GM20000 (cell line): ENCODE results near the gene NUDT22.

Experiments
- DNase-seq: peaks from one replicate; pipeline ENCODE4 v3.0.0; 2012; ENCODE audit warnings: low spot score
- TF ChIP-seq, protein P1 (sequence below): IDR thresholded peaks from 2 replicates; pipeline ENCODE4 v1.5.1; 2012; ENCODE audit warnings: mild to moderate bottlenecking, control low read depth; ENCODE audit errors: extremely low read depth, missing control alignments

Gene NUDT22

DNA sequence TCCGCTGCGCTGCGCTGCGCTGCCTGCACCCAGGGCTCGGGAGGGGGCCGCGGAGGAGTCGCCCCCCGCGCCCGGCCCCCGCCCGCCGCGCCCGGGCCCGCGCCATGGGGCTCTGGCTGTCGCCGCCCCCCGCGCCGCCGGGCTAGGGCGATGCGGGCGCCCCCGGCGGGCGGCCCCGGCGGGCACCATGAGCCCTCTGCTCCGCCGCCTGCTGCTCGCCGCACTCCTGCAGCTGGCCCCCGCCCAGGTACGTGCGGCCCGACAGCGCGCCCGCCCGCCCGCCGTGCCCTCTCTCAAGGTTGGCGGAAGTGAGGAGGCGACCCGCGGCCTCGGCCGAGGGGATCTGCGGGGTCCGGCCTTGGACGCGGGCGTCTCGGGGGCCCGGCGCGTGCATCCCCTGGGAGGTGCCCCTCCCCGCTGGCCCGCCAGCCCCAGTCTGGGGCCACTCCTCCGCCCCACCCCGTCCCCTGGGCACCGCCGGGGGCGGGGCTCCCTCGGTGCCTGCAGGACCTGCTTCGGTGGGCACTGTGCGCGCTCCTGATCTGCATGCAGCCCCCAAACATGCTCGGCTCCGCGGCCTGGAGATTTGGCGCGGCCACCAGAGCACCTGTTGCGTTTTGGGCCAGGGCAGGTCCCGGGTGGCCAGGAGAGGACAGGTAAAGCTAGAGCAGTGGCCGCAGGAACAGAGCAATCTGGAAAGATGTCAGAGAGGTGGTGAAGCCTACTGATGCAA, 8.7 kb downstream of the NUDT22 start:
- no peak for DNase-seq
- TF ChIP-seq, protein P1, sequence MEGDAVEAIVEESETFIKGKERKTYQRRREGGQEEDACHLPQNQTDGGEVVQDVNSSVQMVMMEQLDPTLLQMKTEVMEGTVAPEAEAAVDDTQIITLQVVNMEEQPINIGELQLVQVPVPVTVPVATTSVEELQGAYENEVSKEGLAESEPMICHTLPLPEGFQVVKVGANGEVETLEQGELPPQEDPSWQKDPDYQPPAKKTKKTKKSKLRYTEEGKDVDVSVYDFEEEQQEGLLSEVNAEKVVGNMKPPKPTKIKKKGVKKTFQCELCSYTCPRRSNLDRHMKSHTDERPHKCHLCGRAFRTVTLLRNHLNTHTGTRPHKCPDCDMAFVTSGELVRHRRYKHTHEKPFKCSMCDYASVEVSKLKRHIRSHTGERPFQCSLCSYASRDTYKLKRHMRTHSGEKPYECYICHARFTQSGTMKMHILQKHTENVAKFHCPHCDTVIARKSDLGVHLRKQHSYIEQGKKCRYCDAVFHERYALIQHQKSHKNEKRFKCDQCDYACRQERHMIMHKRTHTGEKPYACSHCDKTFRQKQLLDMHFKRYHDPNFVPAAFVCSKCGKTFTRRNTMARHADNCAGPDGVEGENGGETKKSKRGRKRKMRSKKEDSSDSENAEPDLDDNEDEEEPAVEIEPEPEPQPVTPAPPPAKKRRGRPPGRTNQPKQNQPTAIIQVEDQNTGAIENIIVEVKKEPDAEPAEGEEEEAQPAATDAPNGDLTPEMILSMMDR: no peak

DNA sequence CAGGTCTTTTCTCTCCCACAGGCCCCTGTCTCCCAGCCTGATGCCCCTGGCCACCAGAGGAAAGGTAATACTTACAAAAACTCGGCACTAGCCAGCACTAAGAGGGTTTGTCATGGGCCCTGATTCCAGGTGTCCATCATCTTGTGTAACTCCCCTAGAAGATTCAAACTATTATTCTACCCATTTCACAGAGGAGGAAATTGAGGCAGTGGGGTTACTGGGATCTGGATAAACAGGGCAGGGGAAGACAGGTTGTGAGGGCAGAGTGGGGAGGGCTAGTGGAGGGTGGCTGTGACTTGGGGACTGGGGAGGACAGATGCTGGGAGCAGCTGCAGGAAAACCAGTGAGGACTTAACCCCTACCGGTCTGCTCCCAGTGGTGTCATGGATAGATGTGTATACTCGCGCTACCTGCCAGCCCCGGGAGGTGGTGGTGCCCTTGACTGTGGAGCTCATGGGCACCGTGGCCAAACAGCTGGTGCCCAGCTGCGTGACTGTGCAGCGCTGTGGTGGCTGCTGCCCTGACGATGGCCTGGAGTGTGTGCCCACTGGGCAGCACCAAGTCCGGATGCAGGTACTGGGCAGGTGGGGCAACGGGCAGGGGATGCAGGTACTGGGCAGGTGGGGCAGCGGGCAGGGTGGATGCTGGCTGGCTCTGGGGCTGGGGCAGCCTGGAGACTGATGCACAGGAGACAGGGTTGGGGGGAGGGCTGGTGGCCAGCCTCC, 9.5 kb downstream of the NUDT22 start:
- TF ChIP-seq, protein P1: no peak

DNA sequence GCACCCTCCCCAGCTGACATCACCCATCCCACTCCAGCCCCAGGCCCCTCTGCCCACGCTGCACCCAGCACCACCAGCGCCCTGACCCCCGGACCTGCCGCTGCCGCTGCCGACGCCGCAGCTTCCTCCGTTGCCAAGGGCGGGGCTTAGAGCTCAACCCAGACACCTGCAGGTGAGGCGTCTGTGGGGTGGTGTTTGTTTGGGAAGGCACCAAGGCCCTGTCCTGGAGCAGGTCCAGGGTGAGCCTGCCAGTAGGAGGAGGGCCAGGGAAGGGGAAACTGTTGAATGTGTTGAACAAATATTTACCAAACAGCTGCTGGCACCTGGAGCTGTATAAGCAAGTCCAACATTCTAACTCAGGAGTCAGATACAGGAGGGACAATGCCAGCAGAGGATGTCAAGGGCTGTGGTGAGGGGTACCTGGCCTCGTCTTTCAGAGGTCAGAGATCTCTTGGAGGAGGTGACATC, 11.4 kb downstream of the NUDT22 start:
- TF ChIP-seq, protein P1: no peak
- no peak for DNase-seq

More for the DNA sequence above, 9.5 kb downstream of the NUDT22 start:
- DNase-seq: no peak

DNA sequence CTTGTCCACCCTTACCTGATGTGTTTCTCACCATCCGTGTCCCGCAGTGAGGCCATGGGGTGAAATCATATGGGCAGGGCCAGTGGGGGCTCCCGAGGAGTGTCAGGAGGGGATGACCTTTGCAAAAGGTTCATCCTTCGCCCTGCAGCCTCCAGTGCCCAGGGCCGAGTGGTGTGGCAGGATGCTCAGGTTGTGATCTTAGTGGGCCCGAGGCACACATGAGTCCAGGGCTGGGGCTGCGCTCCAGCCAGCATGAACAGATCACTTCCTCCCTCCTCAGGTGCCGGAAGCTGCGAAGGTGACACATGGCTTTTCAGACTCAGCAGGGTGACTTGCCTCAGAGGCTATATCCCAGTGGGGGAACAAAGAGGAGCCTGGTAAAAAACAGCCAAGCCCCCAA, 12.0 kb downstream of the NUDT22 start:
- TF ChIP-seq, protein P1: no peak
- DNase-seq: no peak

DNA sequence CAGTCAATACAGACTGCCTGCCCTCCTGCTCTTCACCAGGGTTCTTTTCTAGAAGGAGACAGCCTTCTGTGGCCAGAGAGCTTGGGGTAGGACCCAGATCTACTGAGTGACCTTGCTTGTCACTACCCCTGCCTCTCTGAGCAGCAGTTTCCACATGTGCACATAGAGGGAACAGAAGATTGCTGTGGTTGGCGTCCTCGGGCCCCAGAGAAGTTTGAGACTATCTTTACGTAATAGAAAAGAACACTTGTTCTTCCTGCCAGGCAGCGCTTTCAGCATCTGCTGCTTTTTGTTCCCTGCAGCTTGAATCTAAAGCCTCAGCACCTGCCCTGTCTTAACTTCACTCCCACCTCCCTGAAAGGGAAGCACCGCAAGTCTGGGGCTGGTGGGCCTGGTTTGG, 12.9 kb downstream of the NUDT22 start:
- TF ChIP-seq, protein P1: no peak
- DNase-seq: no peak

DNA sequence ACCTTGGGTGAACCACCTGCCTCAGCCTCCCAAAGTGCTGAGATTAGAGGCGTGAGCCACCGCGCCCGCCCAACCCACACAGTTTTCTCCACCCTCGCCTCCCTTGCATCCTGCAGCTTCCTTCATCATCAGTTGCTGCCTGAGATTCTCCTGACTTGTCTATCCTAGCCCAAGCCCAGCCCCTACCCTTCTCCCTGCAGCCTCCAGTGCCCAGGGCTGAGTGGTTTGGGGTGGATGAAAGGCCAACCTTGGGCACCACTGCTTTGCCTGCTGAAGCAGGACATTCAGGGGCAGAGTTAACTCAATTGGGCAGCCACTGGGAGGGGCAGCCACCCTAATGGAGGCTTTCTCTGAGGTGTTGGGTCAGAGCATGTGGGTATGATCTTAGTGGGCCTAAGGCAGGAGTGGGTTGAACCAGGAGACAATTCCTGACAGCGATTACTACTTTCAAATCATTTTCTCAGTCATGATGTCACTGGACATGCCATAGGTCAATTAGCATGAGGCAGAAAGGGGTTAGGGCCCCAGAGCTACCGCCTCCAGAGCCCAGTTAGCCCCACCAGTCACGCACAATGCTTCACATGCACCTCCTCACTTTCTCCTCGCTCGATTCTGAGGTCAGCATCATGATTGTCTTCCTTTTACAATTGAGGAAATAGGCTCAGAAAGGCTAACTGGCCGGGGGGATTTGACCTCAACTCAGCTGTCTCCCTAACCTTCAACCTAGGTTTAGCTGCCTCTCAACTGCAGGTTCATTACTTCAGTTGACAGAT, 13.8 kb downstream of the NUDT22 start:
- peak; percentile 82 for DNase-seq
- TF ChIP-seq, protein P1: no peak
